Osteoblast (primary cell): ENCODE data around the gene NTRK3. TPM values are rescaled to one million over a fixed set of nuclear protein-coding genes. Genes with fewer than 3 reads are reported as not detected.
A peak's percentile ranks its signal among the peaks of the same experiment; 100 is the strongest.

ENCODE experiments used
- DNase-seq: peaks from one replicate; pipeline ENCODE4 v3.0.0; 2011; ENCODE audit warnings: low spot score, mixed read lengths; ENCODE audit not compliant: insufficient read length; ENCODE audit errors: missing footprints
- H2AFZ ChIP-seq: 2 replicates; pipeline ENCODE4 v1.6.0; 2011; ENCODE audit warnings: mild to moderate bottlenecking, low read length
- H3K27ac ChIP-seq: 2 replicates; pipeline ENCODE4 v1.5.1; 2011; ENCODE audit warnings: mild to moderate bottlenecking, low read depth, low read length, moderate library complexity
- H3K27me3 ChIP-seq: 2 replicates; pipeline ENCODE4 v1.6.0; 2012; ENCODE audit warnings: mild to moderate bottlenecking, control low read depth, inconsistent platforms, low read length, moderate library complexity; ENCODE audit not compliant: insufficient read depth
- H3K36me3 ChIP-seq: 2 replicates; pipeline ENCODE4 v1.5.1; 2011; ENCODE audit warnings: mild to moderate bottlenecking, low read length, control low read depth, moderate library complexity; ENCODE audit not compliant: insufficient read depth
- H3K4me1 ChIP-seq: 2 replicates; pipeline ENCODE4 v1.5.1; 2011; ENCODE audit warnings: mild to moderate bottlenecking, low read length, control low read depth, moderate library complexity; ENCODE audit not compliant: insufficient read depth
- H3K4me2 ChIP-seq: 2 replicates; pipeline ENCODE4 v1.6.0; 2011; ENCODE audit warnings: mild to moderate bottlenecking, low read length; ENCODE audit not compliant: insufficient read depth
- H3K4me3 ChIP-seq: fragments of 200-600 bp; sonication (generic); 3 replicates; pipeline ENCODE4 v1.5.1; 2012; ENCODE audit warnings: mild to moderate bottlenecking, low read length, inconsistent platforms; ENCODE audit not compliant: insufficient read depth
- H3K79me2 ChIP-seq: 2 replicates; pipeline ENCODE4 v1.6.0; 2012; ENCODE audit warnings: mild to moderate bottlenecking, low read length, control low read depth, inconsistent platforms; ENCODE audit not compliant: insufficient read depth
- H3K9me3 ChIP-seq: 2 replicates; pipeline ENCODE4 v1.5.1; 2011; ENCODE audit warnings: low read depth, low read length, control low read depth
- H4K20me1 ChIP-seq: 2 replicates; pipeline ENCODE4 v1.6.0; 2012; ENCODE audit warnings: mild to moderate bottlenecking, low read length, control low read depth; ENCODE audit not compliant: insufficient read depth
- CTCF ChIP-seq: IDR thresholded peaks from 2 replicates; pipeline ENCODE4 v1.5.1; 2011; ENCODE audit warnings: mild to moderate bottlenecking, low read depth, low read length, moderate library complexity; ENCODE audit errors: extremely low read depth
- total RNA-seq: library from RNA; depleted of rRNA; stranded (reverse); fragments of >200 nt; gene quantifications from 2 replicates; pipeline ENCODE4 v1.2.3, GENCODE V29; 2012

NTRK3 gene
- total RNA-seq, 1 donor = 0.72 TPM

GRCh38 chr15:88258093-88258641, 1.6 kb upstream of the NTRK3 start:
- Histone ChIP-seq H3K4me3 (no peak overlapping the region), H3K27ac (no peak overlapping the region), H2AFZ (no peak overlapping the region), H3K4me1 (no peaks in the 10 kb centered on the region), H3K36me3 (no peaks in the 10 kb centered on the region), H3K4me2 (no peak overlapping the region), H3K27me3 (peaks cover 57% of the 10 kb centered on the region), H4K20me1 (no peaks in the 10 kb centered on the region), H3K9me3 (no peaks in the 10 kb centered on the region), H3K79me2 (no peaks in the 10 kb centered on the region)
- DNase-seq = no peak
- TF ChIP-seq CTCF = peak; percentile 26

GRCh38 chr15:88257311-88258092, 963 bp upstream of the NTRK3 start:
- Histone ChIP-seq H3K4me2 (peak overlapping the region; percentile 48), H3K36me3 (no peaks in the 10 kb centered on the region), H2AFZ (no peak overlapping the region), H4K20me1 (no peaks in the 10 kb centered on the region), H3K4me1 (no peaks in the 10 kb centered on the region), H3K79me2 (no peaks in the 10 kb centered on the region), H3K27me3 (peaks cover 61% of the 10 kb centered on the region), H3K27ac (no peak overlapping the region), H3K4me3 (peak overlapping the region; percentile 46), H3K9me3 (no peaks in the 10 kb centered on the region)
- TF ChIP-seq CTCF = no peak
- DNase-seq = peak; percentile 87

GRCh38 chr15:88255484-88256278, 858 bp downstream of the NTRK3 start:
- no peaks in the 10 kb centered on the region for H3K36me3 ChIP-seq
- no peaks in the 10 kb centered on the region for H3K9me3 ChIP-seq
- no peak for TF ChIP-seq CTCF
- peaks cover 65% of the 10 kb centered on the region for H3K27me3 ChIP-seq
- no peak overlapping the region for H2AFZ ChIP-seq
- DNase-seq = peak; percentile 97
- H3K4me3 ChIP-seq = peak overlapping the region; percentile 50
- peak overlapping the region; percentile 76 for H3K4me2 ChIP-seq
- no peaks in the 10 kb centered on the region for H3K4me1 ChIP-seq
- no peak overlapping the region for H3K27ac ChIP-seq
- H4K20me1 ChIP-seq = no peaks in the 10 kb centered on the region
- no peaks in the 10 kb centered on the region for H3K79me2 ChIP-seq

- Histone ChIP-seq H3K27me3 (peaks cover 62% of the 10 kb centered on the region), H3K36me3 (no peaks in the 10 kb centered on the region), H3K27ac (no peak overlapping the region), H3K4me2 (peak overlapping the region; percentile 76), H4K20me1 (no peaks in the 10 kb centered on the region), H3K79me2 (no peaks in the 10 kb centered on the region), H3K9me3 (no peaks in the 10 kb centered on the region), H3K4me3 (peak overlapping the region; percentile 50), H3K4me1 (no peaks in the 10 kb centered on the region), H2AFZ (no peak overlapping the region)
- no peak for TF ChIP-seq CTCF
- DNase-seq = no peak
These were observed 1.5 kb downstream of the NTRK3 start for GRCh38 chr15:88255087-88255483.
